ENCODE data around the gene PTCH2. TPM values are rescaled to one million over a fixed set of nuclear protein-coding genes. Genes with fewer than 3 reads are reported as not detected.

The PTCH2 gene
- total RNA-seq, 1 experiment from 2014 or later: 0.83 TPM

- CTCF ChIA-PET: no interaction called here
- H3K4me1 ChIP-seq (replicated peaks; ENCODE audit: insufficient read depth): no peaks in the 10 kb centered on the region
- no peaks in the 10 kb centered on the region for H3K27me3 ChIP-seq (ENCODE audit: insufficient read depth, low read depth)
- no peaks in the 10 kb centered on the region for H3K79me2 ChIP-seq (ENCODE audit: low read depth)
- H3K9me2 ChIP-seq (ENCODE audit: insufficient read depth): no peaks in the 10 kb centered on the region
- H2AFZ ChIP-seq: no peak overlapping the region
- H4K20me1 ChIP-seq (ENCODE audit: insufficient read depth): no peaks in the 10 kb centered on the region
- intact Hi-C loops (cut with micrococcal nuclease; ENCODE audit: unreplicated experiment): no loop called here
- H3K36me3 ChIP-seq (ENCODE audit: low read depth): no peaks in the 10 kb centered on the region
- no peak overlapping the region for H3K4me2 ChIP-seq
- no peaks in the 10 kb centered on the region for H3F3A ChIP-seq (ENCODE audit: insufficient read depth, low read depth)
- TF ChIP-seq EZH2 (IDR thresholded peaks at IDR 0.05; ENCODE audit: low read depth) (no peak), CTCF (conservative IDR thresholded peaks at IDR 0.05) (no peak)
- no peaks in the 10 kb centered on the region for H3K9me3 ChIP-seq (ENCODE audit: insufficient read depth, low read depth)
- no peak for DNase-seq
- H3K27ac ChIP-seq: no peak overlapping the region
- BruUV-seq (replicated peaks): no TSS peak
- POLR2A ChIA-PET (ENCODE audit: unreplicated experiment): no interaction called here
- H3K4me3 ChIP-seq: no peak overlapping the region
These were observed 5.6 kb upstream of the PTCH2 start for GRCh38 chr1:44848456-44849181.

GRCh38 chr1:44847845-44848244, 4.8 kb upstream of the PTCH2 start:
- ChIA-PET POLR2A (ENCODE audit: unreplicated experiment) (no interaction called here), CTCF (no interaction called here)
- Histone ChIP-seq H3K4me2 (no peak overlapping the region), H3K9me2 (ENCODE audit: insufficient read depth) (no peaks in the 10 kb centered on the region), H3F3A (ENCODE audit: insufficient read depth, low read depth) (no peaks in the 10 kb centered on the region), H3K27me3 (ENCODE audit: insufficient read depth, low read depth) (no peaks in the 10 kb centered on the region), H4K20me1 (ENCODE audit: insufficient read depth) (no peaks in the 10 kb centered on the region), H3K27ac (no peak overlapping the region), H3K79me2 (ENCODE audit: low read depth) (no peaks in the 10 kb centered on the region), H3K4me3 (no peak overlapping the region), H3K9me3 (ENCODE audit: insufficient read depth, low read depth) (no peaks in the 10 kb centered on the region), H2AFZ (no peak overlapping the region), H3K4me1 (replicated peaks; ENCODE audit: insufficient read depth) (no peaks in the 10 kb centered on the region), H3K36me3 (ENCODE audit: low read depth) (no peaks in the 10 kb centered on the region)
- intact Hi-C loops (cut with micrococcal nuclease; ENCODE audit: unreplicated experiment): no loop called here
- no peak for TF ChIP-seq CTCF (conservative IDR thresholded peaks at IDR 0.05)
- no peak for TF ChIP-seq EZH2 (IDR thresholded peaks at IDR 0.05; ENCODE audit: low read depth)
- DNase-seq: no peak
- BruUV-seq (replicated peaks): no TSS peak

- ChIA-PET CTCF (interaction anchor here (0.5 kb wide), 1 partner anchor 1014 kb away, joined by 3 read pairs; no protein-coding TSS in a partner anchor), POLR2A (ENCODE audit: unreplicated experiment) (no interaction called here)
- TF ChIP-seq CTCF (conservative IDR thresholded peaks at IDR 0.05): no peak
- DNase-seq: no peak
- Histone ChIP-seq H2AFZ (no peak overlapping the region), H3K36me3 (ENCODE audit: low read depth) (no peaks in the 10 kb centered on the region), H3K4me2 (no peak overlapping the region), H3K4me1 (replicated peaks; ENCODE audit: insufficient read depth) (no peaks in the 10 kb centered on the region), H4K20me1 (ENCODE audit: insufficient read depth) (no peaks in the 10 kb centered on the region), H3K4me3 (no peak overlapping the region), H3F3A (ENCODE audit: insufficient read depth, low read depth) (no peaks in the 10 kb centered on the region), H3K9me3 (ENCODE audit: insufficient read depth, low read depth) (no peaks in the 10 kb centered on the region), H3K27me3 (ENCODE audit: insufficient read depth, low read depth) (no peaks in the 10 kb centered on the region), H3K79me2 (ENCODE audit: low read depth) (no peaks in the 10 kb centered on the region), H3K27ac (no peak overlapping the region), H3K9me2 (ENCODE audit: insufficient read depth) (no peaks in the 10 kb centered on the region)
- intact Hi-C loops (cut with micrococcal nuclease; ENCODE audit: unreplicated experiment): no loop called here
- BruUV-seq (replicated peaks): no TSS peak
These were observed 3.9 kb upstream of the PTCH2 start for GRCh38 chr1:44846985-44847384.
